ENCODE measurements around the gene ZEB2. TPM values are rescaled to one million over a fixed set of nuclear protein-coding genes. Genes with fewer than 3 reads are reported as not detected.

Gene ZEB2
- total and polyA plus RNA-seq, 4 donors: 7.6 to 39.6 (median 22.2) TPM

DNA sequence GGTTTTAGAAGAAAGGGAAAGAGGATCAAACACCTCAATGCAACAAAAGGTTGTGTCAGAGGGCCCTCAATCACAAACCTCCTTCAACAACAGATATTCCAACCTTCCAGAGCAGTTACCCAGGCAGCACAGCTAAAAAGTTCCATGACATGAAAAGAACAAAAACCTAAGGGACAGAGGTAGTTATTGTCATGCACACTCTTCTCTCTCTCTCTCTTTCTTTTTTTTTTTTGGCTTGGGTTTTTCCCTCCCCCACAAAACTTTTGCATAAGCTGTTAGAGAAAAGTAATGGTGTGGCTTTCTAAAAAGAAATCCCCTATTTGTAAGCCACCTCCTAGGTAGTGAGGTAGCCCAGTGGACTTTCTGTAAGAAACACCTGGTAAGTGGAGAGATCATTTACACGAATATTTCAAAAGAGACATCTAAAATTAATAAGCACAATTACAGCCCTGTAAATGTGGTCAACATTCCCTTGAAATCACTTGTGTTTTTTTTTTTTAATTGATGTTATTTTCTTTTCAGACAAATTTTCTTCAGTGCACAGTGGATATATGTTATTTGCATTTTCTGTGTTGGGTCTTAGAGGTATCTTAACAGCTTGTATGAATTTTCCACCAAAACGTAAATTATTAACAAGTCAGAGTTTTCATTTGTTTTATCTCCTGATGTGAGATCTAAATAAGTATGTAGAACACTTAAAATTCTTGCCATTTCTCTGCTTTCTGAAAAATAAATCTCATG is 48.4 kb downstream of the ZEB2 start:
- Histone ChIP-seq H3K4me3 (ENCODE audit: low read depth in 1 of 3, low read length in 3 of 3) (no peak overlapping the region), H3K9ac (ENCODE audit: low read depth in 1 of 2, low read length in 2 of 2) (no peak overlapping the region), H3K27me3 (ENCODE audit: control insufficient read depth in 4 of 4, insufficient read depth in 4 of 4, low read length in 3 of 4) (no peaks in the 10 kb centered on the region), H3K9me3 (ENCODE audit: control insufficient read depth in 4 of 4, low read length in 3 of 4) (peaks cover 0 to 1% (median 0%) of the 10 kb centered on the region in 4 donors), H3K27ac (ENCODE audit: low read depth in 1 of 2, low read length in 2 of 2) (no peak overlapping the region), H3K36me3 (ENCODE audit: control insufficient read depth in 4 of 4, insufficient read depth in 3 of 4, low read depth in 1 of 4, low read length in 3 of 4) (peaks cover 0 to 1% (median 0%) of the 10 kb centered on the region in 4 donors), H3K4me1 (ENCODE audit: control insufficient read depth in 4 of 4, insufficient read depth in 4 of 4, low read length in 3 of 4) (no peaks in the 10 kb centered on the region)
- no peak for DNase-seq (ENCODE audit: low spot score)
- WGBS: 46% methylated on average over 2 of the region's 2 CpGs
- TF ChIP-seq EGR1 (IDR thresholded peaks at IDR 0.05; ENCODE audit: low read depth in 2 of 2) (no peak), HNF4A (conservative IDR thresholded peaks at IDR 0.05) (no peak), HNF4G (IDR thresholded peaks at IDR 0.05) (no peak), FOXA1 (IDR thresholded peaks at IDR 0.05) (no peak), RAD21 (IDR thresholded peaks at IDR 0.05) (no peak), GABPA (IDR thresholded peaks at IDR 0.05 in 1 of 2, conservative IDR thresholded peaks at IDR 0.05 in 1 of 2) (no peak), NR2F2 (IDR thresholded peaks at IDR 0.05) (no peak), RXRA (IDR thresholded peaks at IDR 0.05) (no peak), TAF1 (conservative IDR thresholded peaks at IDR 0.05) (no peak), JUND (IDR thresholded peaks at IDR 0.05) (no peak), YY1 (IDR thresholded peaks at IDR 0.05) (no peak), FOXA2 (IDR thresholded peaks at IDR 0.05) (no peak), SP1 (IDR thresholded peaks at IDR 0.05) (no peak)
- TF ChIP-seq, protein P1, sequence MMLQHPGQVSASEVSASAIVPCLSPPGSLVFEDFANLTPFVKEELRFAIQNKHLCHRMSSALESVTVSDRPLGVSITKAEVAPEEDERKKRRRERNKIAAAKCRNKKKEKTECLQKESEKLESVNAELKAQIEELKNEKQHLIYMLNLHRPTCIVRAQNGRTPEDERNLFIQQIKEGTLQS (IDR thresholded peaks at IDR 0.05): no peak
- TF ChIP-seq, protein P2, sequence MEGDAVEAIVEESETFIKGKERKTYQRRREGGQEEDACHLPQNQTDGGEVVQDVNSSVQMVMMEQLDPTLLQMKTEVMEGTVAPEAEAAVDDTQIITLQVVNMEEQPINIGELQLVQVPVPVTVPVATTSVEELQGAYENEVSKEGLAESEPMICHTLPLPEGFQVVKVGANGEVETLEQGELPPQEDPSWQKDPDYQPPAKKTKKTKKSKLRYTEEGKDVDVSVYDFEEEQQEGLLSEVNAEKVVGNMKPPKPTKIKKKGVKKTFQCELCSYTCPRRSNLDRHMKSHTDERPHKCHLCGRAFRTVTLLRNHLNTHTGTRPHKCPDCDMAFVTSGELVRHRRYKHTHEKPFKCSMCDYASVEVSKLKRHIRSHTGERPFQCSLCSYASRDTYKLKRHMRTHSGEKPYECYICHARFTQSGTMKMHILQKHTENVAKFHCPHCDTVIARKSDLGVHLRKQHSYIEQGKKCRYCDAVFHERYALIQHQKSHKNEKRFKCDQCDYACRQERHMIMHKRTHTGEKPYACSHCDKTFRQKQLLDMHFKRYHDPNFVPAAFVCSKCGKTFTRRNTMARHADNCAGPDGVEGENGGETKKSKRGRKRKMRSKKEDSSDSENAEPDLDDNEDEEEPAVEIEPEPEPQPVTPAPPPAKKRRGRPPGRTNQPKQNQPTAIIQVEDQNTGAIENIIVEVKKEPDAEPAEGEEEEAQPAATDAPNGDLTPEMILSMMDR (IDR thresholded peaks at IDR 0.05; ENCODE audit: low read depth, low read length, missing input control): no peak
- TF ChIP-seq, protein P3, sequence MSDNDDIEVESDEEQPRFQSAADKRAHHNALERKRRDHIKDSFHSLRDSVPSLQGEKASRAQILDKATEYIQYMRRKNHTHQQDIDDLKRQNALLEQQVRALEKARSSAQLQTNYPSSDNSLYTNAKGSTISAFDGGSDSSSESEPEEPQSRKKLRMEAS (IDR thresholded peaks at IDR 0.05): no peak

DNA sequence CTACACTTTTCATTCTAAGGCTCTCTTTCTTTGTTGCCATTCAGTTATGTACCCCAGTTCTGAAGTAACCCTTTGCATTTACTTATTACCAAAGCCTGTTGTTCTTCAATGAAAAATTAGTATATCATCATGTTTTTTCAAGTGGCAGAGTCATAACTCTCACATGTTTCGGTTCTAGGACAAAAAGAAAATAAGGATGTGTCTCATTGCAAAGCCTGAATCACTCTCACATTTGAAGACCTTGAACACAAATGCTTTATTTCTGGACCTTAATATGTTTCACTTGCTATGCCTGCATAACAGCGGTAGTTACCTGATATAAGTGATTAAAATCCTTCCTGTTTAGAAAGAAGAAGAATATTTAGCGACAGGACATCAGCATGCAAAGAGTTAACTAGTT is 49.1 kb downstream of the ZEB2 start:
- peaks cover 0 to 1% (median 0%) of the 10 kb centered on the region in 4 donors for H3K9me3 ChIP-seq (ENCODE audit: control insufficient read depth in 4 of 4, low read length in 3 of 4)
- H3K36me3 ChIP-seq (ENCODE audit: control insufficient read depth in 4 of 4, insufficient read depth in 3 of 4, low read depth in 1 of 4, low read length in 3 of 4): peaks cover 0 to 1% (median 0%) of the 10 kb centered on the region in 4 donors
- no peaks in the 10 kb centered on the region for H3K4me1 ChIP-seq (ENCODE audit: control insufficient read depth in 4 of 4, insufficient read depth in 4 of 4, low read length in 3 of 4)
- no peak for DNase-seq (ENCODE audit: low spot score)
- WGBS: 45% methylated on average over 3 of the region's 3 CpGs
- H3K27me3 ChIP-seq (ENCODE audit: control insufficient read depth in 4 of 4, insufficient read depth in 4 of 4, low read length in 3 of 4): no peaks in the 10 kb centered on the region
- no peak for TF ChIP-seq GABPA (IDR thresholded peaks at IDR 0.05 in 1 of 2, conservative IDR thresholded peaks at IDR 0.05 in 1 of 2)
- TF ChIP-seq HNF4G (IDR thresholded peaks at IDR 0.05): no peak
- TF ChIP-seq, protein P3 (IDR thresholded peaks at IDR 0.05): no peak
- TF ChIP-seq JUND (IDR thresholded peaks at IDR 0.05): no peak
- no peak for TF ChIP-seq EGR1 (IDR thresholded peaks at IDR 0.05; ENCODE audit: low read depth in 2 of 2)
- no peak for TF ChIP-seq NR2F2 (IDR thresholded peaks at IDR 0.05)
- TF ChIP-seq TAF1 (conservative IDR thresholded peaks at IDR 0.05): no peak
- TF ChIP-seq, protein P2 (IDR thresholded peaks at IDR 0.05; ENCODE audit: low read depth, low read length, missing input control): no peak
- no peak for TF ChIP-seq RAD21 (IDR thresholded peaks at IDR 0.05)
- TF ChIP-seq FOXA2 (IDR thresholded peaks at IDR 0.05): no peak
- TF ChIP-seq HNF4A (conservative IDR thresholded peaks at IDR 0.05): no peak
- TF ChIP-seq, protein P4, sequence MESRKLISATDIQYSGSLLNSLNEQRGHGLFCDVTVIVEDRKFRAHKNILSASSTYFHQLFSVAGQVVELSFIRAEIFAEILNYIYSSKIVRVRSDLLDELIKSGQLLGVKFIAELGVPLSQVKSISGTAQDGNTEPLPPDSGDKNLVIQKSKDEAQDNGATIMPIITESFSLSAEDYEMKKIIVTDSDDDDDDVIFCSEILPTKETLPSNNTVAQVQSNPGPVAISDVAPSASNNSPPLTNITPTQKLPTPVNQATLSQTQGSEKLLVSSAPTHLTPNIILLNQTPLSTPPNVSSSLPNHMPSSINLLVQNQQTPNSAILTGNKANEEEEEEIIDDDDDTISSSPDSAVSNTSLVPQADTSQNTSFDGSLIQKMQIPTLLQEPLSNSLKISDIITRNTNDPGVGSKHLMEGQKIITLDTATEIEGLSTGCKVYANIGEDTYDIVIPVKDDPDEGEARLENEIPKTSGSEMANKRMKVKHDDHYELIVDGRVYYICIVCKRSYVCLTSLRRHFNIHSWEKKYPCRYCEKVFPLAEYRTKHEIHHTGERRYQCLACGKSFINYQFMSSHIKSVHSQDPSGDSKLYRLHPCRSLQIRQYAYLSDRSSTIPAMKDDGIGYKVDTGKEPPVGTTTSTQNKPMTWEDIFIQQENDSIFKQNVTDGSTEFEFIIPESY (IDR thresholded peaks at IDR 0.05): no peak
- no peak for TF ChIP-seq SP1 (IDR thresholded peaks at IDR 0.05)
- TF ChIP-seq FOXA1 (IDR thresholded peaks at IDR 0.05): no peak
- TF ChIP-seq, protein P5, sequence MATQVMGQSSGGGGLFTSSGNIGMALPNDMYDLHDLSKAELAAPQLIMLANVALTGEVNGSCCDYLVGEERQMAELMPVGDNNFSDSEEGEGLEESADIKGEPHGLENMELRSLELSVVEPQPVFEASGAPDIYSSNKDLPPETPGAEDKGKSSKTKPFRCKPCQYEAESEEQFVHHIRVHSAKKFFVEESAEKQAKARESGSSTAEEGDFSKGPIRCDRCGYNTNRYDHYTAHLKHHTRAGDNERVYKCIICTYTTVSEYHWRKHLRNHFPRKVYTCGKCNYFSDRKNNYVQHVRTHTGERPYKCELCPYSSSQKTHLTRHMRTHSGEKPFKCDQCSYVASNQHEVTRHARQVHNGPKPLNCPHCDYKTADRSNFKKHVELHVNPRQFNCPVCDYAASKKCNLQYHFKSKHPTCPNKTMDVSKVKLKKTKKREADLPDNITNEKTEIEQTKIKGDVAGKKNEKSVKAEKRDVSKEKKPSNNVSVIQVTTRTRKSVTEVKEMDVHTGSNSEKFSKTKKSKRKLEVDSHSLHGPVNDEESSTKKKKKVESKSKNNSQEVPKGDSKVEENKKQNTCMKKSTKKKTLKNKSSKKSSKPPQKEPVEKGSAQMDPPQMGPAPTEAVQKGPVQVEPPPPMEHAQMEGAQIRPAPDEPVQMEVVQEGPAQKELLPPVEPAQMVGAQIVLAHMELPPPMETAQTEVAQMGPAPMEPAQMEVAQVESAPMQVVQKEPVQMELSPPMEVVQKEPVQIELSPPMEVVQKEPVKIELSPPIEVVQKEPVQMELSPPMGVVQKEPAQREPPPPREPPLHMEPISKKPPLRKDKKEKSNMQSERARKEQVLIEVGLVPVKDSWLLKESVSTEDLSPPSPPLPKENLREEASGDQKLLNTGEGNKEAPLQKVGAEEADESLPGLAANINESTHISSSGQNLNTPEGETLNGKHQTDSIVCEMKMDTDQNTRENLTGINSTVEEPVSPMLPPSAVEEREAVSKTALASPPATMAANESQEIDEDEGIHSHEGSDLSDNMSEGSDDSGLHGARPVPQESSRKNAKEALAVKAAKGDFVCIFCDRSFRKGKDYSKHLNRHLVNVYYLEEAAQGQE (IDR thresholded peaks at IDR 0.05): no peak
- TF ChIP-seq YY1 (IDR thresholded peaks at IDR 0.05): no peak
- no peak overlapping the region for H3K4me3 ChIP-seq (ENCODE audit: low read depth in 1 of 3, low read length in 3 of 3)
- H3K27ac ChIP-seq (ENCODE audit: low read depth in 1 of 2, low read length in 2 of 2): no peak overlapping the region
- H3K9ac ChIP-seq (ENCODE audit: low read depth in 1 of 2, low read length in 2 of 2): no peak overlapping the region
